ENCODE results near the gene P2RX4.

DNA sequence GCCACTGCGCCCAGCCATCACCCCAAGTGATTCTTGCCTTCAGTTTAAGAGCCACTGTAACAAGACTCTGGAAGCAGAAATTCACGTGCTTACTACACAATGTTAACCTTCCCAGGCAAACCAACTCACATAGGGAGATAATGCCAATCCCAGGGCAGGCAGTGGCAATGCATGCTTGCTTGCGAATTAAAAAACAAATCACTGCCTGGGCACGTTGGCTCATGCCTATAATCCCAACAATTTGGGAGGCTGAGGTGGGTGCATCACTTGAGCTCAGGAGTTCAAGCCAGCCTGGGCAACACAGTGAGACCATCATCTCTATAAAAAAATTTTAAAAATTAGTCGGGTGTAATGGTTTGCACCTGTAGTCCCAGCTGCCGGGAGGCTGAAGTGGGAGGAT lies 37.8 kb upstream of the P2RX4 start:
- TF ChIP-seq CTCF (IDR thresholded peaks at IDR 0.05) (no peak), POLR2A (IDR thresholded peaks at IDR 0.05) (no peak)

Data from heart left ventricle (tissue), 13 donors.